Mammary epithelial cell (primary cell): ENCODE data around the gene TLE6.

Experiments
- EZH2 ChIP-seq: IDR thresholded peaks from 2 replicates; pipeline ENCODE4 v1.6.1; 2012; ENCODE audit warnings: low read length, inconsistent platforms, borderline replicate concordance
- TF ChIP-seq, protein P1 (sequence below), 2 donors: IDR thresholded peaks in 1 of 2; conservative IDR thresholded peaks in 1 of 2; 2 replicates each; pipeline ENCODE4 v1.5.1; 2011 to 2012; ENCODE audit warnings: inconsistent platforms in 2 of 2, low read length in 2 of 2, mild to moderate bottlenecking in 2 of 2, control low read depth in 1 of 2, low read depth in 1 of 2; ENCODE audit not compliant: insufficient read depth in 1 of 2; ENCODE audit errors: extremely low read depth in 1 of 2

- TF ChIP-seq, protein P1, sequence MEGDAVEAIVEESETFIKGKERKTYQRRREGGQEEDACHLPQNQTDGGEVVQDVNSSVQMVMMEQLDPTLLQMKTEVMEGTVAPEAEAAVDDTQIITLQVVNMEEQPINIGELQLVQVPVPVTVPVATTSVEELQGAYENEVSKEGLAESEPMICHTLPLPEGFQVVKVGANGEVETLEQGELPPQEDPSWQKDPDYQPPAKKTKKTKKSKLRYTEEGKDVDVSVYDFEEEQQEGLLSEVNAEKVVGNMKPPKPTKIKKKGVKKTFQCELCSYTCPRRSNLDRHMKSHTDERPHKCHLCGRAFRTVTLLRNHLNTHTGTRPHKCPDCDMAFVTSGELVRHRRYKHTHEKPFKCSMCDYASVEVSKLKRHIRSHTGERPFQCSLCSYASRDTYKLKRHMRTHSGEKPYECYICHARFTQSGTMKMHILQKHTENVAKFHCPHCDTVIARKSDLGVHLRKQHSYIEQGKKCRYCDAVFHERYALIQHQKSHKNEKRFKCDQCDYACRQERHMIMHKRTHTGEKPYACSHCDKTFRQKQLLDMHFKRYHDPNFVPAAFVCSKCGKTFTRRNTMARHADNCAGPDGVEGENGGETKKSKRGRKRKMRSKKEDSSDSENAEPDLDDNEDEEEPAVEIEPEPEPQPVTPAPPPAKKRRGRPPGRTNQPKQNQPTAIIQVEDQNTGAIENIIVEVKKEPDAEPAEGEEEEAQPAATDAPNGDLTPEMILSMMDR (conservative IDR thresholded peaks at IDR 0.05 in 1 of 2, IDR thresholded peaks at IDR 0.05 in 1 of 2; ENCODE audit: extremely low read depth in 1 of 2, insufficient read depth in 1 of 2, low read depth in 1 of 2, low read length in 2 of 2) = no peak
- no peak for TF ChIP-seq EZH2
These were observed 42.0 kb downstream of the TLE6 start for GRCh38 chr19:3019211-3019854.
